Endothelial cell of umbilical vein (primary cell): ENCODE measurements around the gene COL28A1. TPM values are rescaled to one million over a fixed set of nuclear protein-coding genes. Genes with fewer than 3 reads are reported as not detected.

Source experiments
- BruUV-seq: library from RNA; stranded (reverse); fragments of 400-500 nt; replicated peaks from 2 replicates; lab custom pipeline; 2021; lab: Mats Ljungman, UMichigan
- CTCF ChIA-PET: fragments of 300-600, 350-600 bp; sonication (Branson Sonifier 250); formaldehyde crosslinking; loops from one replicate; lab custom pipeline; 2021; ENCODE audit warnings: antibody characterized with exemption, inconsistent platforms; lab: Charles Lee
- POLR2A ChIA-PET: fragments of 300-600, 350-600 bp; sonication (Branson Sonifier 250); formaldehyde crosslinking; loops from one replicate; lab custom pipeline; 2021; ENCODE audit warnings: antibody characterized with exemption, inconsistent platforms; lab: Charles Lee
- DNase-seq: peaks from one replicate; pipeline ENCODE4 v3.0.0-alpha.2; 2011; ENCODE audit warnings: low read depth, low spot score
- FAIRE-seq: peaks from 2 replicates; lab custom pipeline; 2011; peaks lifted over from hg19 to GRCh38; lab: Jason Lieb, UNC
- H2AFZ ChIP-seq: 2 replicates; pipeline ENCODE4 v1.6.0; 2012; ENCODE audit warnings: low read depth, low read length, control low read depth, inconsistent platforms
- H3K27ac ChIP-seq: 2 replicates; pipeline ENCODE4 v1.5.1; 2011; ENCODE audit warnings: low read depth, mild to moderate bottlenecking, control low read depth, low read length, moderate library complexity; ENCODE audit not compliant: insufficient read depth
- H3K27me3 ChIP-seq, 2 experiments: 2 replicates each; pipeline versions ENCODE4 v1.6.0 to v1.6.1; 2011; ENCODE audit warnings: low read length in 2 of 2, mixed read lengths in 1 of 2; ENCODE audit not compliant: control insufficient read depth in 2 of 2, insufficient read depth in 2 of 2
- H3K36me3 ChIP-seq, 2 experiments: 2 replicates in 1 of 2; 3 replicates in 1 of 2; pipeline ENCODE4 v1.5.1; 2011; ENCODE audit warnings: low read length in 2 of 2, mild to moderate bottlenecking in 1 of 2, moderate library complexity in 1 of 2; ENCODE audit not compliant: control insufficient read depth in 2 of 2, insufficient read depth in 2 of 2; ENCODE audit errors: extremely low read depth in 1 of 2
- H3K4me1 ChIP-seq: 3 replicates; pipeline ENCODE4 v1.5.1; 2011; ENCODE audit warnings: mild to moderate bottlenecking, low read length; ENCODE audit not compliant: control insufficient read depth, insufficient read depth; ENCODE audit errors: extremely low read depth
- H3K4me2 ChIP-seq: 2 replicates; pipeline ENCODE4 v1.6.1; 2011; ENCODE audit warnings: low read length, control low read depth, mixed read lengths; ENCODE audit not compliant: insufficient read depth
- H3K4me3 ChIP-seq, 3 experiments: fragments of 200-600 bp in 1 of 3; sonication (generic), shearing (Covaris generic) in 1 of 3; replicated peaks in 1 of 3; 2 replicates each; pipeline ENCODE4 v1.5.1; 2011 to 2016; ENCODE audit warnings: control low read depth in 3 of 3, low read length in 3 of 3, mild to moderate bottlenecking in 2 of 3, inconsistent platforms in 1 of 3, low read depth in 1 of 3, moderate library complexity in 1 of 3; ENCODE audit not compliant: insufficient read depth in 1 of 3
- H3K79me2 ChIP-seq: 2 replicates; pipeline ENCODE4 v1.6.0; 2012; ENCODE audit warnings: low read length, inconsistent platforms; ENCODE audit not compliant: control insufficient read depth, insufficient read depth
- H3K9ac ChIP-seq: replicated peaks from 2 replicates; pipeline ENCODE3; 2011; ENCODE audit warnings: low read length, control low read depth; ENCODE audit not compliant: insufficient read depth; ENCODE audit errors: extremely low read depth
- H3K9me1 ChIP-seq: replicated peaks from 3 replicates; pipeline ENCODE4 v1.6.0; 2011; ENCODE audit warnings: mild to moderate bottlenecking, low read length; ENCODE audit not compliant: control insufficient read depth, insufficient read depth; ENCODE audit errors: extremely low read depth
- H3K9me3 ChIP-seq: replicated peaks from 2 replicates; pipeline ENCODE4 v1.5.1; 2012; ENCODE audit warnings: low read length, inconsistent platforms; ENCODE audit not compliant: control insufficient read depth, insufficient read depth
- H4K20me1 ChIP-seq: replicated peaks from 2 replicates; pipeline ENCODE3; 2011; ENCODE audit warnings: mild to moderate bottlenecking, low read length; ENCODE audit not compliant: control insufficient read depth, insufficient read depth; ENCODE audit errors: extremely low read depth
- CTCF ChIP-seq, 2 donors: IDR thresholded peaks; 1 replicate in 1 of 2; 2 replicates in 1 of 2; pipeline ENCODE4 v1.5.1; 2011; ENCODE audit warnings: low read length in 2 of 2, mild to moderate bottlenecking in 2 of 2, moderate library complexity in 2 of 2, control low read depth in 1 of 2, inconsistent platforms in 1 of 2, low read depth in 1 of 2; ENCODE audit not compliant: insufficient read depth in 1 of 2; ENCODE audit errors: extremely low read depth in 1 of 2
- EZH2 ChIP-seq: IDR thresholded peaks from 2 replicates; pipeline ENCODE4 v1.6.1; 2012; ENCODE audit warnings: borderline replicate concordance, low read depth, mild to moderate bottlenecking, moderate library complexity, low read length, inconsistent platforms; ENCODE audit not compliant: severe bottlenecking
- FOS ChIP-seq: IDR thresholded peaks from 2 replicates; pipeline ENCODE4 v1.6.1; 2011; ENCODE audit warnings: mild to moderate bottlenecking, low read length, moderate library complexity, borderline replicate concordance; ENCODE audit not compliant: insufficient read depth
- GATA2 ChIP-seq: IDR thresholded peaks from 2 replicates; pipeline ENCODE4 v1.7.0; 2011; ENCODE audit warnings: low read depth, mild to moderate bottlenecking, moderate library complexity, mixed read lengths, low read length; ENCODE audit not compliant: insufficient read length, insufficient read depth
- JUN ChIP-seq: IDR thresholded peaks from 2 replicates; pipeline ENCODE4 v1.6.1; 2011; ENCODE audit warnings: borderline replicate concordance, low read depth; ENCODE audit not compliant: insufficient read length, insufficient read depth
- MAX ChIP-seq: IDR thresholded peaks from 2 replicates; pipeline ENCODE4 v1.6.1; 2011; ENCODE audit not compliant: insufficient read depth, insufficient read length
- MYC ChIP-seq: IDR thresholded peaks from one replicate; pipeline ENCODE4 v1.6.1; 2011; ENCODE audit warnings: mild to moderate bottlenecking, low read depth, low read length
- POLR2A ChIP-seq: IDR thresholded peaks from 2 replicates; pipeline ENCODE4 v1.6.1; 2012; ENCODE audit warnings: low read depth, mild to moderate bottlenecking, control low read depth, low read length
- POLR2AphosphoS5 ChIP-seq: IDR thresholded peaks from 2 replicates; pipeline ENCODE4 v1.6.1; 2012; ENCODE audit warnings: low read depth, mild to moderate bottlenecking, control low read depth, low read length, moderate library complexity; ENCODE audit not compliant: insufficient read depth
- dilution Hi-C: fragments of 300-500 bp; cut with MboI; formaldehyde crosslinking; loops from one replicate; pipeline ENCODE4 v1.15.0; 2019; ENCODE audit warnings: low sequenced_read_pairs; ENCODE audit not compliant: extremely low pct_ligation_motif_present
- intact Hi-C: fragments of 100-400 bp; cut with micrococcal nuclease; formaldehyde crosslinking; loops from one replicate; pipeline ENCODE4 v1.10.0; 2022
- polyA plus RNA-seq, 4 experiments: library from polyadenylated mRNA; depleted of rRNA in 3 of 4; stranded (reverse) in 3 of 4; unstranded in 1 of 4; fragments of >200 nt; gene quantifications; 2 replicates each; pipeline versions ENCODE4 v1.2.1 to v1.2.3, GENCODE V29; 2011 to 2012; ENCODE audit warnings: missing spikeins in 1 of 4
- total RNA-seq: library from RNA; stranded (reverse); gene quantifications from 2 replicates; pipeline ENCODE4 v1.2.3, GENCODE V29; 2021

COL28A1 gene
- total and polyA plus RNA-seq, 2 donors (not counting 3 experiments of a cell fraction or from before 2014, with no cell fraction given) = not detected

GRCh38 chr7:7452119-7452518 lies 83.6 kb downstream of the COL28A1 start:
- H3K4me2 ChIP-seq = no peak overlapping the region
- POLR2A ChIA-PET = no interaction called here

GRCh38 chr7:7449055-7449454 lies 86.6 kb downstream of the COL28A1 start:
- dilution Hi-C loops = no loop called here
- no peaks in the 10 kb centered on the region for H3K9me3 ChIP-seq
- H2AFZ ChIP-seq = no peak overlapping the region
- H4K20me1 ChIP-seq = no peaks in the 10 kb centered on the region
- FAIRE-seq (no peak), DNase-seq (no peak)
- peaks cover 3% of the 10 kb centered on the region for H3K4me1 ChIP-seq
- BruUV-seq = no TSS peak
- no peaks in the 10 kb centered on the region for H3K79me2 ChIP-seq
- TF ChIP-seq GATA2 (no peak), MYC (no peak), MAX (no peak), POLR2AphosphoS5 (no peak), FOS (no peak), EZH2 (no peak), JUN (no peak), POLR2A (no peak), CTCF (IDR thresholded peaks at IDR 0.05; ENCODE audit: extremely low read depth in 1 of 2, insufficient read depth in 1 of 2, low read depth in 1 of 2, low read length in 2 of 2) (no peak)
- H3K4me2 ChIP-seq = no peak overlapping the region
- H3K9ac ChIP-seq = no peak overlapping the region
- no peaks in the 10 kb centered on the region for H3K36me3 ChIP-seq
- ChIA-PET CTCF (no interaction called here), POLR2A (no interaction called here)
- intact Hi-C loops = no loop called here
- no peak overlapping the region for H3K27ac ChIP-seq
- H3K4me3 ChIP-seq = no peak overlapping the region
- no peaks in the 10 kb centered on the region for H3K27me3 ChIP-seq
- H3K9me1 ChIP-seq = no peaks in the 10 kb centered on the region

More at GRCh38 chr7:7452119-7452518, 83.6 kb downstream of the COL28A1 start:
- Histone ChIP-seq H3K4me1 (no peaks in the 10 kb centered on the region), H3K9ac (no peak overlapping the region), H2AFZ (no peak overlapping the region), H3K79me2 (no peaks in the 10 kb centered on the region), H3K9me3 (no peaks in the 10 kb centered on the region), H3K36me3 (no peaks in the 10 kb centered on the region), H3K27ac (no peak overlapping the region), H3K4me3 (no peak overlapping the region), H3K27me3 (no peaks in the 10 kb centered on the region), H4K20me1 (no peaks in the 10 kb centered on the region), H3K9me1 (no peaks in the 10 kb centered on the region)
- DNase-seq (no peak), FAIRE-seq (no peak)
- CTCF ChIA-PET = no interaction called here
- TF ChIP-seq CTCF (IDR thresholded peaks at IDR 0.05; ENCODE audit: extremely low read depth in 1 of 2, insufficient read depth in 1 of 2, low read depth in 1 of 2, low read length in 2 of 2) (no peak), MYC (no peak)
- intact Hi-C loops (no loop called here), dilution Hi-C loops (no loop called here)
- no TSS peak for BruUV-seq
